RWPE2 (cell line): ENCODE measurements around the gene MAPK14.

ENCODE experiments used
- ATAC-seq: fragments of 200-7000 bp; cut with Tn5 transposase; 3 replicates; pipeline ENCODE4 v1.9.1; 2021; ENCODE audit warnings: low read depth
- DNase-seq: peaks from one replicate; pipeline ENCODE4 v3.0.0-alpha.2; 2020; ENCODE audit warnings: low spot score
- H3K27ac ChIP-seq: fragments of 450-650 bp; 2 replicates; pipeline ENCODE4 v1.5.1; 2017; ENCODE audit warnings: mild to moderate bottlenecking; ENCODE audit not compliant: poor library complexity, severe bottlenecking
- H3K27me3 ChIP-seq: fragments of 250-450 bp; sonication (Bioruptor Pico); 2 replicates; pipeline ENCODE4 v1.5.1; 2021; ENCODE audit warnings: mild to moderate bottlenecking, moderate library complexity; ENCODE audit not compliant: insufficient read depth, poor library complexity, severe bottlenecking
- H3K36me3 ChIP-seq: fragments of 250-450 bp; sonication (Bioruptor Pico); 2 replicates; pipeline ENCODE4 v1.5.1; 2020; ENCODE audit warnings: low read depth, mild to moderate bottlenecking, moderate library complexity
- H3K4me1 ChIP-seq: fragments of 250-450 bp; sonication (Bioruptor Pico); 2 replicates; pipeline ENCODE4 v1.5.1; 2021; ENCODE audit warnings: mild to moderate bottlenecking, moderate library complexity; ENCODE audit not compliant: insufficient read depth, poor library complexity, severe bottlenecking
- H3K4me3 ChIP-seq: fragments of 250-450 bp; sonication (Bioruptor Pico); 2 replicates; pipeline ENCODE4 v1.5.1; 2021; ENCODE audit warnings: mild to moderate bottlenecking, moderate library complexity; ENCODE audit not compliant: severe bottlenecking
- H3K9me3 ChIP-seq: fragments of 250-450 bp; sonication (Bioruptor Pico); 2 replicates; pipeline ENCODE4 v1.5.1; 2021; ENCODE audit warnings: mild to moderate bottlenecking, moderate library complexity; ENCODE audit not compliant: severe bottlenecking
- TF ChIP-seq, protein P1 (sequence below): fragments of 450-650 bp; IDR thresholded peaks from one replicate; pipeline ENCODE4 v1.5.1; 2017; ENCODE audit warnings: mild to moderate bottlenecking, moderate library complexity; ENCODE audit not compliant: poor library complexity, severe bottlenecking

MAPK14 gene

DNA sequence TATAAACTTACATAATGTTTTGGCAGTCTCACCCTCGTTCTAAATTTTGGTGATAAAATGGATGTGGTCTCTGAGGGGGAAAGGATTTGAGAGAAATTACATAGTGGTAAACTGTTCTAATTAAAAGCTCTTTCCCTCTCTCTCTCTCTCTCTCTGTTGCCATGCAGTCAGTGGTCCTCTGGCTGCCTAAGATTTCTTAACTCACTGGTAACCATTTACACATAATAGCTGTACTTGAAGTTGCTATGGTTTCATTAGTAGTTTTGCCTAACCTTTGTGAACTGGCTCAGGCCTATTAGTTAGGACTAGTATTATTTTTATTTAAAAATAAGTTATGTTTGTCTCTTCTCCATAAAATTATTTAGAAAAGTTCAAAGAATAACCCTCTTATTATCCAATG lies 42.0 kb downstream of the MAPK14 start:
- H3K9me3 ChIP-seq = no peaks in the 10 kb centered on the region
- DNase-seq (no peak), ATAC-seq (no peak)
- H3K4me3 ChIP-seq = no peak overlapping the region
- no peaks in the 10 kb centered on the region for H3K27me3 ChIP-seq
- peaks cover 16% of the 10 kb centered on the region for H3K36me3 ChIP-seq
- TF ChIP-seq, protein P1, sequence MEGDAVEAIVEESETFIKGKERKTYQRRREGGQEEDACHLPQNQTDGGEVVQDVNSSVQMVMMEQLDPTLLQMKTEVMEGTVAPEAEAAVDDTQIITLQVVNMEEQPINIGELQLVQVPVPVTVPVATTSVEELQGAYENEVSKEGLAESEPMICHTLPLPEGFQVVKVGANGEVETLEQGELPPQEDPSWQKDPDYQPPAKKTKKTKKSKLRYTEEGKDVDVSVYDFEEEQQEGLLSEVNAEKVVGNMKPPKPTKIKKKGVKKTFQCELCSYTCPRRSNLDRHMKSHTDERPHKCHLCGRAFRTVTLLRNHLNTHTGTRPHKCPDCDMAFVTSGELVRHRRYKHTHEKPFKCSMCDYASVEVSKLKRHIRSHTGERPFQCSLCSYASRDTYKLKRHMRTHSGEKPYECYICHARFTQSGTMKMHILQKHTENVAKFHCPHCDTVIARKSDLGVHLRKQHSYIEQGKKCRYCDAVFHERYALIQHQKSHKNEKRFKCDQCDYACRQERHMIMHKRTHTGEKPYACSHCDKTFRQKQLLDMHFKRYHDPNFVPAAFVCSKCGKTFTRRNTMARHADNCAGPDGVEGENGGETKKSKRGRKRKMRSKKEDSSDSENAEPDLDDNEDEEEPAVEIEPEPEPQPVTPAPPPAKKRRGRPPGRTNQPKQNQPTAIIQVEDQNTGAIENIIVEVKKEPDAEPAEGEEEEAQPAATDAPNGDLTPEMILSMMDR = no peak
- H3K4me1 ChIP-seq = no peaks in the 10 kb centered on the region
- H3K27ac ChIP-seq = no peak overlapping the region

DNA sequence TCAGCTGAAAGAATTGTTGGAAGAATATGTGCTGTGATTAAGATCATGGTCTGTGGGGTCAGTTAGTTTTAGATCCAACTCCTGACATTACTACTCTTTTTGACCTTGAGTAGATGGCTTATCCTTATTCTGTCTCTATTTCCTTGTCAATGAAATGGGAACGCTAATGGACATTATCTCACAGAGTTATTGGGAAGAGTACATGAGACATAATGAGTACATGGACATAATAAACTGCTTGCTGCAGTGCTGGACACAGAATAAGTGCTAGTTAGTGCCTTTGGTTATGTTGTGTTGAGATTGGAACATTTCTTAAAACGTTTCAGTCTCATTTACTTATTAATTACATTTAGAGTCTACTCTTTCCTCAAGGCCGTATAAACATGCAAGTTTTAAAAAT lies 42.6 kb downstream of the MAPK14 start:
- Histone ChIP-seq H3K27ac (no peak overlapping the region), H3K4me3 (no peak overlapping the region), H3K27me3 (no peaks in the 10 kb centered on the region), H3K9me3 (no peaks in the 10 kb centered on the region), H3K36me3 (peaks cover 19% of the 10 kb centered on the region), H3K4me1 (no peaks in the 10 kb centered on the region)
- no peak for ATAC-seq
- DNase-seq = no peak
- TF ChIP-seq, protein P1 = no peak

DNA sequence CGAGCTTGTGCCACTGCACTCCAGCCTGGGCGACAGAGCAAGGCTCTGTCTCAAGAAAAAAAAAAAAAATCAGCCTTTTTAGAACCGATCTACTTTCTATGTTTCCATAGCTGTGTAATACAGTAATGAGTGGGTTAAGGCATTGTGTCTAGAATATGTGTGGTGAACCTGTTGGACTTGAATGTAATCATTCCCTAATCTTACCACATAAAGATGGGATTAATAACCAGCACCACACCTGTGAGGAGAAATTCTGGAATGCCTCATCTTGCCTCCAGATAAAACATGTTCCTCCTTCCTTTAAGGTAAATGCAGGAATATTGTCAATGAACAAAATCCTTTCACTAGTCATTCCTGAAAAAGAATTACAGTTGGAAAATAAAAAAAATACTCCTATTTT lies 43.7 kb downstream of the MAPK14 start:
- H3K27me3 ChIP-seq = no peaks in the 10 kb centered on the region
- DNase-seq = no peak
- no peaks in the 10 kb centered on the region for H3K4me1 ChIP-seq
- no peak overlapping the region for H3K27ac ChIP-seq
- TF ChIP-seq, protein P1 = no peak
- no peaks in the 10 kb centered on the region for H3K9me3 ChIP-seq
- H3K36me3 ChIP-seq = peaks cover 25% of the 10 kb centered on the region
- no peak for ATAC-seq
- no peak overlapping the region for H3K4me3 ChIP-seq

DNA sequence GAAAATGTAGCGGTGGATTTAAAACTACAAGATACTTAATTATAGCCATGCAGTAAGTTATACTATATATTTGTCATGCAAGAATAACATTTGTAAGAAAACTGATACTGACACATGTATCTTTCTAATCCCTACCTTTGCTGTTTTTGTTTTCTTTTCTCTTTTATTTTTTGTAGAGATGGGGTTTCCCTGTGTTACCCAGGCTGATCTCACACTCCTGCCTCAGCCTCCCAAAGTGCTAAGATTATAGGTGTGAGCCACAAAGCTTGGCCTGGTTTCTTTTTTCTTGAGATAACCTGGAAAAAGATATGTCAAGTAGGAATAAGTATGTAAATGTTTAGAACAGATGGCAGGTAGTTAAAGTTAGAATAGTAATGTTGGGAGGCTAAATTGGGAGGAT lies 44.1 kb downstream of the MAPK14 start:
- no peaks in the 10 kb centered on the region for H3K4me1 ChIP-seq
- no peaks in the 10 kb centered on the region for H3K9me3 ChIP-seq
- no peak for DNase-seq
- no peaks in the 10 kb centered on the region for H3K27me3 ChIP-seq
- TF ChIP-seq, protein P1 = no peak
- ATAC-seq = no peak
- H3K27ac ChIP-seq = no peak overlapping the region
- no peak overlapping the region for H3K4me3 ChIP-seq
- peaks cover 29% of the 10 kb centered on the region for H3K36me3 ChIP-seq

DNA sequence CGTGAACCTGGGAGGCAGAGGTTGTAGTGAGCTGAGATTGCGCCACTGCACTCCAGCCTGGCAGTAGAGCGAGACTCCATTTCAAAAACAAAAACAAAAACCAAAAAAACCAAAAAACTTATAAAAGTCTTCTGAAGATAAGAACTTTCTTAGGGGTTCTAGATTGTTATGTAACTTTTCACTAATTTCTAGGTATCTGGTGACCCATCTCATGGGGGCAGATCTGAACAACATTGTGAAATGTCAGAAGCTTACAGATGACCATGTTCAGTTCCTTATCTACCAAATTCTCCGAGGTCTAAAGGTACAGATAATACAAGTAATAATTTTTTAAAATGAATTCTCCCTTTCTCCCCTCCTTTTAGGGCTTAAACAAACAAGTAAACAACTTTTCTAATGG lies 45.1 kb downstream of the MAPK14 start:
- H3K36me3 ChIP-seq = peaks cover 39% of the 10 kb centered on the region
- ATAC-seq = no peak
- TF ChIP-seq, protein P1 = no peak
- H3K27me3 ChIP-seq = no peaks in the 10 kb centered on the region
- H3K4me3 ChIP-seq = no peak overlapping the region
- H3K9me3 ChIP-seq = no peaks in the 10 kb centered on the region
- no peaks in the 10 kb centered on the region for H3K4me1 ChIP-seq
- H3K27ac ChIP-seq = no peak overlapping the region
- no peak for DNase-seq
